D341Med (cell line): Measurements from ENCODE around the gene OGT.
"Not testable (repeated sequence)": the region's sequence is repeated elsewhere in the genome, so short reads cannot be mapped to it uniquely, and the experiment has no call there.

ENCODE experiments used
- DNase-seq: peaks from one replicate; pipeline ENCODE4 v3.0.0; 2012; ENCODE audit warnings: low spot score

OGT gene

GRCh38 chrX:71532753-71533425 lies at the start of gene OGT:
OGT (plus strand) TSS chrX:71533104; CDS start chrX:71533300, 196 bp downstream.
- DNase-seq, result peak; percentile 85

- DNase-seq, result no peak
These were observed 45.1 kb upstream of the OGT start for GRCh38 chrX:71487814-71488213.

GRCh38 chrX:71489540-71489939 lies 43.4 kb upstream of the OGT start:
- no peak for DNase-seq

- peak; percentile 10 for DNase-seq
These were observed 40.5 kb upstream of the OGT start for GRCh38 chrX:71492231-71493065.

GRCh38 chrX:71493111-71493613 lies 39.7 kb upstream of the OGT start:
- DNase-seq, result no peak

GRCh38 chrX:71495979-71496378 lies 36.9 kb upstream of the OGT start:
- DNase-seq, result not testable (repeated sequence)

GRCh38 chrX:71496476-71496875 lies 36.4 kb upstream of the OGT start:
- no peak for DNase-seq

GRCh38 chrX:71502080-71502479 lies 30.8 kb upstream of the OGT start:
- not testable (repeated sequence) for DNase-seq

GRCh38 chrX:71504346-71504745 lies 28.6 kb upstream of the OGT start:
- no peak for DNase-seq

GRCh38 chrX:71509289-71509688 lies 23.6 kb upstream of the OGT start:
- DNase-seq, result no peak

GRCh38 chrX:71510161-71510560 lies 22.7 kb upstream of the OGT start:
- DNase-seq, result no peak

GRCh38 chrX:71513731-71514130 lies 19.2 kb upstream of the OGT start:
- not testable (repeated sequence) for DNase-seq

GRCh38 chrX:71514367-71515037 lies 18.4 kb upstream of the OGT start:
- DNase-seq, result peak; percentile 39

- no peak for DNase-seq
These were observed 17.9 kb upstream of the OGT start for GRCh38 chrX:71515038-71515396.

- DNase-seq, result no peak
These were observed 7.6 kb upstream of the OGT start for GRCh38 chrX:71525316-71525715.

GRCh38 chrX:71532078-71532752 lies 689 bp upstream of the OGT start:
- no peak for DNase-seq

- no peak for DNase-seq
These were observed 579 bp downstream of the OGT start for GRCh38 chrX:71533516-71533850.

- peak; percentile 46 for DNase-seq
These were observed 1.1 kb downstream of the OGT start for GRCh38 chrX:71533851-71534561.

- no peak for DNase-seq
These were observed 2.1 kb downstream of the OGT start for GRCh38 chrX:71534773-71535544.

- DNase-seq, result no peak
These were observed 3.4 kb downstream of the OGT start for GRCh38 chrX:71536285-71536684.

- no peak for DNase-seq
These were observed 4.8 kb downstream of the OGT start for GRCh38 chrX:71537743-71538142.
